CD4-positive, alpha-beta T cell treated with Interleukin-2 at 100 ng/mL for 4 hours (primary cell): ENCODE results near the gene CYB5RL.
"Not testable (repeated sequence)": the region's sequence is repeated elsewhere in the genome, so short reads cannot be mapped to it uniquely, and the experiment has no call there.

Experiments used
- DNase-seq: peaks from one replicate; pipeline ENCODE4 v3.0.0-alpha.2; 2020; ENCODE audit warnings: low spot score

Gene CYB5RL

GRCh38 chr1:54225986-54226559 lies 26.2 kb upstream of the CYB5RL start:
- no peak for DNase-seq

- no peak for DNase-seq
Observed at GRCh38 chr1:54225378-54225777, 25.5 kb upstream of the CYB5RL start.

GRCh38 chr1:54224233-54224632 lies 24.4 kb upstream of the CYB5RL start:
- DNase-seq, result no peak

- no peak for DNase-seq
Observed at GRCh38 chr1:54223441-54224202, 23.8 kb upstream of the CYB5RL start.

GRCh38 chr1:54222711-54223110 lies 22.9 kb upstream of the CYB5RL start:
- DNase-seq, result no peak

- DNase-seq, result no peak
Observed at GRCh38 chr1:54221867-54222484, 22.1 kb upstream of the CYB5RL start.

GRCh38 chr1:54221113-54221834 lies 21.4 kb upstream of the CYB5RL start:
- DNase-seq, result no peak

- DNase-seq, result no peak
Observed at GRCh38 chr1:54220004-54220811, 20.4 kb upstream of the CYB5RL start.

GRCh38 chr1:54219688-54220003 lies 19.8 kb upstream of the CYB5RL start:
- no peak for DNase-seq

- no peak for DNase-seq
Observed at GRCh38 chr1:54218883-54219687, 19.3 kb upstream of the CYB5RL start.

- DNase-seq, result no peak
Observed at GRCh38 chr1:54215523-54215922, 15.7 kb upstream of the CYB5RL start.

- DNase-seq, result no peak
Observed at GRCh38 chr1:54212872-54213271, 13.0 kb upstream of the CYB5RL start.

GRCh38 chr1:54207896-54208295 lies 8.1 kb upstream of the CYB5RL start:
- DNase-seq, result not testable (repeated sequence)

- no peak for DNase-seq
Observed at GRCh38 chr1:54207287-54207686, 7.5 kb upstream of the CYB5RL start.

GRCh38 chr1:54204199-54204598 lies 4.4 kb upstream of the CYB5RL start:
- DNase-seq, result no peak

GRCh38 chr1:54200519-54200997 lies 728 bp upstream of the CYB5RL start:
- no peak for DNase-seq

- no peak for DNase-seq
Observed at GRCh38 chr1:54199151-54199764, 572 bp downstream of the CYB5RL start.

- DNase-seq, result no peak
Observed at GRCh38 chr1:54193453-54193852, 6.4 kb downstream of the CYB5RL start.

GRCh38 chr1:54191525-54191924 lies 8.3 kb downstream of the CYB5RL start:
- no peak for DNase-seq

- DNase-seq, result no peak
Observed at GRCh38 chr1:54190526-54190925, 9.3 kb downstream of the CYB5RL start.

- DNase-seq, result no peak
Observed at GRCh38 chr1:54188291-54188690, 11.5 kb downstream of the CYB5RL start.
